Epithelial cell of umbilical artery (primary cell): Measurements from ENCODE around the gene GPR25. TPM values are rescaled to one million over a fixed set of nuclear protein-coding genes. Genes with fewer than 3 reads are reported as not detected.

Source experiments
- total RNA-seq: library from RNA; depleted of rRNA; stranded (reverse); fragments of >200 nt; gene quantifications from 2 replicates; pipeline ENCODE4 v1.2.3, GENCODE V29; 2014

GPR25 gene
- total RNA-seq, result not detected in 2 replicates

DNA sequence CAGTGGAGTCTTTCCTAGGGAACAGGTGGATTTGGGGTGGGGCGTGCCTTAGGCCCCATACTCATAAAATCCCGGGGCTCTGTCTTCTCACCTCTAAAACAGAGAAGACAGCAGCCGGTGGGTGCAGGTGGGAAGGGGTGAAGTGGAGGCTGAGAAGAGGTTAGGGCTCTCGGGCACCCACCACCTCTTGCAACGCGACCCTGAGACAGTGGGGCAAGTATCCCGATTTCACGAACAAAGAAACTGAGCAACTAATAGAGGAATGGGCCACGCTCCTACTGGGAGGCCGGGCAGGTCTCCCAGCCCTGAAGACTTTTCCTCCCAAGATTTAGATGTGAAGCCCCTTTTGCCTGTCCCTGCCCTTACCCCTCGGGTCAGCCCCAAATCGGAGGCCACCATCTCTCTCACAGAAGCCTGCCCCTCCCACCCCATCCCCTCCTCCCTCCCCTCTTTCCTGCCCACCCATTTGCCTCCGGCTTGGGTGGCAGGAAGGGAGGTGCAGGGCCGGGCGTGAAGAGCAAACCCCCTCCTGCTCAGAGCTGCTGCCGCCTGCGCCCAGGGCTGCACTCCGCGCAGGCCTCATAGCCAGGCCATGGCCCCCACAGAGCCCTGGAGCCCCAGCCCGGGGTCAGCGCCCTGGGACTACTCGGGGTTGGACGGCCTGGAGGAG lies at the start of gene GPR25:
Gene GPR25, plus strand, starts transcription at position 536 of the 670 bp plus-strand sequence. Its CDS starts 57 bp downstream, at position 593.

DNA sequence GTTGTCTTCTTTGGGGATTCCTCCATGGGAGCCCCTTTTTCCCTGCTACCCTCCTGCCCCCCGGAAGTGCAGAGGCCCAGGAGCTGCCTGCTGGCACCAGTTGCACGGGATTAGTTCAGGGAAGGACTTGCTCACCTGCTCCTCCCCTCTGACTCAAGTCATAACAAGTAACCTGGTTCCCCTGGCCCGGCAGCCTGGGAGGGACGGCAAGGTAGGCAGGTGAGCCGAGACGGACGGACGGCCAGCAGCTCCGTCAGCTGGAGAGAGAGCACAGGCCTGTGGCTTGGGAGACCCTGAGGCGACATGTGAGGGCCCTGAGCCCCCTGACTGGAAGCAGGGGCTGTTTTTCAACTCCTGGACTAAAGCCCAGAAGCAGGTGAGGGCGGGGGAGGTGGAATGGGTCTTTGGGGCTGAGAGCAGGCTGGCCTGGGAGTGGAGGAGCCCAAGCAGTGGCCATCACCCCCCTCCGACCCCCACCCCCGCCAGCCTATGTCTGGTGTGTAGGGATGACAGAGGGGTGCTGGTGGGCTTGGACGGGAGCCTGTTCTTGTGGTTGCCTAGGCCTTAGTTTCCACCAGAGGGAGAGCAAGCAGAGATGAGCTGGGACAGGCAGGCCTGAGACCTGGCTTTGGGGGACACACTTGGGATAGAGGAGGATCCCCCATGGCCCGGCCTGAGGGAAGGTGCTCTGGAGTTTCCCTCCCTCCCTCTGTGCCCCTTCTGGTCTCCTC lies 22.1 kb downstream of the GPR25 start, which contains the start of gene INAVA:
Gene INAVA, plus strand, starts transcription at position 189 of the 731 bp plus-strand sequence. CDS start 3,501 bp downstream, outside the sequence.

Other genes with a start within 250 kb of the GPR25 start
- 8.1 and 11.1 TPM in 2 replicates for gene DDX59, start 203.1 kb upstream of the GPR25 start, total RNA-seq
- 20.1 and 28.6 TPM in 2 replicates for gene CAMSAP2, start 134.1 kb upstream of the GPR25 start, total RNA-seq
- not detected in 2 replicates for gene INAVA, start 21.9 kb downstream of the GPR25 start, total RNA-seq
- gene KIF21B, start 150.7 kb downstream of the GPR25 start, total RNA-seq, result 0.65 and 1.1 TPM in 2 replicates
- not detected in 2 replicates for gene CACNA1S, start 239.4 kb downstream of the GPR25 start, total RNA-seq